Measurements from ENCODE around the gene CHST2. TPM values are rescaled to one million over a fixed set of nuclear protein-coding genes. Genes with fewer than 3 reads are reported as not detected.

CHST2 gene
- total RNA-seq, 1 donor from 2014 or later, result 2.1 TPM

DNA sequence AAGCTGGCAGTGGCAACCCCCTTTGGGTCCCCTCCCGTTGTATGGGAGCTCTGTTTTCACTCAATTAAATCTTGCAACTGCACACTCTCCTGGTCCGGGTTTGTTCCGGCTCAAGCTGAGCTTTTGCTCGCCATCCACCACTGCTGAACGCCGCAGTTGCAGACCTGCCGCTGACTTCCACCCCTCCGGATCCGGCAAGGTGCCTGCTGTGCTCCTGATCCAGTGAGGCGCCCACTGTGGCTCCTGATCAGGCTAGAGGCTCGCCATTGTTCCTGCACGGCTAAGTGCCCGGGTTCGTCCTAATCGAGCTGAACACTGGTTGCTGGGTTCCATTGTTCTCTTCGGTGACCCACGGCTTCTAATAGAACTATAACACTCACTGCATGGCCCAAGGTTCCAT, 22.8 kb downstream of the CHST2 start:
- no peak for FAIRE-seq
- TF ChIP-seq, protein P1, sequence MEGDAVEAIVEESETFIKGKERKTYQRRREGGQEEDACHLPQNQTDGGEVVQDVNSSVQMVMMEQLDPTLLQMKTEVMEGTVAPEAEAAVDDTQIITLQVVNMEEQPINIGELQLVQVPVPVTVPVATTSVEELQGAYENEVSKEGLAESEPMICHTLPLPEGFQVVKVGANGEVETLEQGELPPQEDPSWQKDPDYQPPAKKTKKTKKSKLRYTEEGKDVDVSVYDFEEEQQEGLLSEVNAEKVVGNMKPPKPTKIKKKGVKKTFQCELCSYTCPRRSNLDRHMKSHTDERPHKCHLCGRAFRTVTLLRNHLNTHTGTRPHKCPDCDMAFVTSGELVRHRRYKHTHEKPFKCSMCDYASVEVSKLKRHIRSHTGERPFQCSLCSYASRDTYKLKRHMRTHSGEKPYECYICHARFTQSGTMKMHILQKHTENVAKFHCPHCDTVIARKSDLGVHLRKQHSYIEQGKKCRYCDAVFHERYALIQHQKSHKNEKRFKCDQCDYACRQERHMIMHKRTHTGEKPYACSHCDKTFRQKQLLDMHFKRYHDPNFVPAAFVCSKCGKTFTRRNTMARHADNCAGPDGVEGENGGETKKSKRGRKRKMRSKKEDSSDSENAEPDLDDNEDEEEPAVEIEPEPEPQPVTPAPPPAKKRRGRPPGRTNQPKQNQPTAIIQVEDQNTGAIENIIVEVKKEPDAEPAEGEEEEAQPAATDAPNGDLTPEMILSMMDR (IDR thresholded peaks at IDR 0.05; ENCODE audit: insufficient read depth, low read length, severe bottlenecking), result no peak

DNA sequence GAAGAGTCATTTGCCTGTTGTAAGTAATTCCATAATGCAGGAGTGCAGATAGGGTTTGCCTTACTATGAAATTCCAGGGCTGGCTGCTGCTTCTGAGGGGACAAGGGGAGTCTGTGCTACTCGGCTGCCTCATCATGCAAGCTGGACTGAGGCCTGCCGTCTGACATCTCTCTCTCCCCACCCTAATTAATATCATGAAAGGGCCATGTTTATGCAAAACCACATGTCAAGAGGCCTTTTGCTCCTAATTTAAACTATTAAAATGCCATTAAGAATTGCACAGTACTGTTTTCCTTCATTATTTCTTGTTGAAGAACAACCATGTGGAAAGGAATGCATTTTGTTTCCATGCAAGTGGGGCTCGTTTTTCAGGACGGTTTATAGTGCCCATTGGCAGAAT, 26.3 kb downstream of the CHST2 start:
- TF ChIP-seq, protein P1 (IDR thresholded peaks at IDR 0.05; ENCODE audit: insufficient read depth, low read length, severe bottlenecking), result no peak
- H3K4me3 ChIP-seq (ENCODE audit: low read depth, low read length), result no peak overlapping the region
- no peaks in the 10 kb centered on the region for H3K27me3 ChIP-seq (ENCODE audit: control insufficient read depth, insufficient read depth, low read length)
- FAIRE-seq (no peak), DNase-seq (ENCODE audit: low read depth) (no peak)
- H3K36me3 ChIP-seq (ENCODE audit: control insufficient read depth, insufficient read depth, low read length), result no peaks in the 10 kb centered on the region

More for the DNA sequence above, 22.8 kb downstream of the CHST2 start:
- H3K36me3 ChIP-seq (ENCODE audit: control insufficient read depth, insufficient read depth, low read length), result no peaks in the 10 kb centered on the region
- H3K27me3 ChIP-seq (ENCODE audit: control insufficient read depth, insufficient read depth, low read length), result no peaks in the 10 kb centered on the region
- DNase-seq (ENCODE audit: low read depth), result no peak
- H3K4me3 ChIP-seq (ENCODE audit: low read depth, low read length), result no peak overlapping the region

DNA sequence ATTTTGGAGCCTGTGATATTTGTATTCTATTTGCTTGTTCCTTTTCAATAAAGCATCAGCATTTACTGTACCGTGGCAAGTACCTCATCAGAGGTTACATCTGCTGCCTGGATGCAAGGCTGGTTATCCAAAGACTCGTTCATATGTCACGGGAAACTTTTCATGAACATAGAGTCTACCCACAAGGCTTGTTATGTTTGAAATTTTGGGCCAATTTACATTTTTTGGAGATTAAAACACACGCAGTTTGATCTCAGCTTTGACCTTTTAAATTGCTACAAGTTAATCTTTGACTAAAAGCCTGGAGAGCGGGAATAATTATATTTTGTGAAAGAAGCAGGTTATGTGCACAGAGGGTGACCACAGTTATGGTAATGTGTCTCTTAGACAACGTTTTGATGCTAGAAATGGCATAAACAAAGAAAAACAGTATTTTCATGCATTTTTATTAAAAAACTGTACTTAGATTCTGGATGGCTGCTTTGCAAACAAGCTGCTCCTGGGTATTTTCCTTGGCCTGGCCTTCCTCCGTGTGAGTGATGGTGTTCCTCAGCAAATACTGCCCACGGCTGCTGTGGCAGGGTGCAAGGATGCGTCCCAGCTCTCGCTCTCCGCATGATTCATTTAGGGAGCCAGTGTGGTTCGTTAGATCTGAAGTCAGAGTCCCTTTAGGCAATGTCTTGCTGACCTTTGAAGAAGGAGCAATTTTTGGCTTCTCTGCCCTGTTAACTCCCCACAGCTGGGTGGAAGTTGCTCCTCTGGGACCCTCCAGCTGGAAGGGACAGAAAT, 27.1 kb downstream of the CHST2 start:
- Histone ChIP-seq H3K36me3 (ENCODE audit: control insufficient read depth, insufficient read depth, low read length) (no peaks in the 10 kb centered on the region), H3K4me3 (ENCODE audit: low read depth, low read length) (no peak overlapping the region), H3K27me3 (ENCODE audit: control insufficient read depth, insufficient read depth, low read length) (no peaks in the 10 kb centered on the region)
- TF ChIP-seq, protein P1 (IDR thresholded peaks at IDR 0.05; ENCODE audit: insufficient read depth, low read length, severe bottlenecking), result no peak
- DNase-seq (ENCODE audit: low read depth), result no peak
- FAIRE-seq, result no peak

DNA sequence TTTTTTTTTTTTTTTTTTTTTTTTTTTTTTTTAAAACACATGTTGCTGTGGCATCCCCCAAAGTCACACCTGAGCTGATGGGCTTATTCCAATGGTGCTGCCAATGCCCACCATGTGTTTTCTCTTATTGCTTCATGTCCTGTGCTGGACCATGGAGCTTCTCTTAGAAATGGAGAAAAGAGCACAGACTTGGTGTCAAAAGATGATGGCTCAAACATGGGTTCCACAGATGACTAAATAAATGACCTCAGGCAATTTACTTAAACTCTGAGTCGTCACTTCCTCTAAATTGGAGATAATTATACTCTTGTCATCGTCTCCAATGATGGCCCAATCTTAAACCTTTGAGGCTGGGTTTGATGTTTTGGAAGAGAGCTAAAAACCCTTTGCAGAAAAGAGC, 28.1 kb downstream of the CHST2 start:
- TF ChIP-seq, protein P1 (IDR thresholded peaks at IDR 0.05; ENCODE audit: insufficient read depth, low read length, severe bottlenecking), result no peak
- DNase-seq (ENCODE audit: low read depth), result peak; percentile 45
- H3K27me3 ChIP-seq (ENCODE audit: control insufficient read depth, insufficient read depth, low read length), result no peaks in the 10 kb centered on the region
- H3K36me3 ChIP-seq (ENCODE audit: control insufficient read depth, insufficient read depth, low read length), result no peaks in the 10 kb centered on the region
- no peak for FAIRE-seq
- no peak overlapping the region for H3K4me3 ChIP-seq (ENCODE audit: low read depth, low read length)

DNA sequence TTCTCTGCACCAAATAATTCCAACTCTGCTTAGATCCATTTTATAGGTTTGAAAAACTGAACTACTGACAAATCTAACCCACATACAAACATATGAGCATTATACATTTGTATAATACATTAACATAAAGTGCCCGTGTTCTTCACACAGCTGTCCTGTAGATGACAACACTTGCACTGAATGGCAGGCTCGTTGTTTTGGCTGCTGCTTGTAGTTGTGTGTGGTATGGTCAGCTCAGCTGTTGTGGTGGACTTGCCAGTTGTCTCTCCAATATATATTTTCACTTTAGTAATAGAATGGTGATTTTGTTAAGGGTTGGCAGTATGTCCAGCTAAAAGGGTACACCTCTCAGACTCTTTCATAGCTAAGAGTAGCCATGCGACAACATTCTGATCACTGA, 30.5 kb downstream of the CHST2 start:
- FAIRE-seq (no peak), DNase-seq (ENCODE audit: low read depth) (no peak)
- Histone ChIP-seq H3K4me3 (ENCODE audit: low read depth, low read length) (no peak overlapping the region), H3K27me3 (ENCODE audit: control insufficient read depth, insufficient read depth, low read length) (no peaks in the 10 kb centered on the region), H3K36me3 (ENCODE audit: control insufficient read depth, insufficient read depth, low read length) (no peaks in the 10 kb centered on the region)
- TF ChIP-seq, protein P1 (IDR thresholded peaks at IDR 0.05; ENCODE audit: insufficient read depth, low read length, severe bottlenecking), result no peak

Data from bronchial epithelial cell (primary cell).